GM21528 (cell line): ENCODE measurements around the gene ZNF775.
A peak's percentile ranks its signal among the peaks of the same experiment; 100 is the strongest.

ENCODE experiments used
- ATAC-seq: cut with Tn5 transposase; IDR thresholded peaks from one replicate; pipeline ENCODE4 v1.9.1; 2021; ENCODE audit warnings: mild to moderate bottlenecking, moderate library complexity; ENCODE audit not compliant: unreplicated experiment, low FRiP score

Gene ZNF775

DNA sequence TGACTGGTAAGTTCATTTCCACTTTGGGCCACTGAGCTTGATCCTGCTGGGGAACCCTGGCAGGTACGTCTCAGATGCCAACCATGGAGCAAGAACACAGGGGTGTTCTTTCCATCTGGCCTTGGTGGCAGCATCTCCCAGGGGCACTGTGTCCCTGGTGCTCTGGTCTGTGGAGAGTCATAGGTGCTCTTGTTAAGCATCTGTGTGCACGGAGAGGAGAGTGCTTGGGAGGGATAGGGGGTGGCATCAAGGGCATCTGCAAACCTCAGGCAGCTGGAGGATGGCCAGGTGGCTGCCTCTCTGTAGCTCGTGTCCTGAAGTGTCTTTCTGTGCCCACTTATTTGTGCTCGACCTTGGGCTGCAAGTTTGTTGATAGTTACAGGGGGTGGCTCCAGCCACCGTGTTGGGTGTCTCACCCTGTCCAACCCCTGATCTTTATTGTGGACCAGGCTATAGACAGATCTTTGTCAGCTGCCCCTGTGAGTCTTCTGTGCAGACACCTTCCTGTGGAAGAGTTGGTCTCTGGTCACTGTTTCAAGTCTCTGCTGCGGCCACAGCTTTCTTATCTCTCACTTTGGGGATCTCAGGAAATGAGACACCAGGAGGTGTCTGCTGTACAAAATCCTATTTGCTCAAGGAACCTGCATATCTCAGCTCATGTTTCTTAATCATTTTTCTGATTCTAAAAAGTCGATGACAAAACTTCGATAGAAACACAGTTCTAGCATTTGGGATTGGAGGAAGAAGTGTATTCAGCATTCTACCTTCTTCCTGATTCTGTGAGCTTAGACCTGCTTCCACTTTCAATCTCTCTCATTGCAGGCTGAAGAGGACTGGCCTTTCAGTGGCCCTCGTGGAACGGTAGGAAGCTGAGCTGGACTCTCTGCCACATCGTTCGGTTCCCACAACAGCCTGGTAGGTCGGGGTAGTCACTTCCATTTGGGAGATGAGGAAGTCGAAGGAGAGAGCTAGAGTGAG is 54.1 kb downstream of the ZNF775 start:
- no peak for ATAC-seq

- ATAC-seq = no peak
These were observed 55.1 kb downstream of the ZNF775 start for GRCh38 chr7:150434240-150434639.

DNA sequence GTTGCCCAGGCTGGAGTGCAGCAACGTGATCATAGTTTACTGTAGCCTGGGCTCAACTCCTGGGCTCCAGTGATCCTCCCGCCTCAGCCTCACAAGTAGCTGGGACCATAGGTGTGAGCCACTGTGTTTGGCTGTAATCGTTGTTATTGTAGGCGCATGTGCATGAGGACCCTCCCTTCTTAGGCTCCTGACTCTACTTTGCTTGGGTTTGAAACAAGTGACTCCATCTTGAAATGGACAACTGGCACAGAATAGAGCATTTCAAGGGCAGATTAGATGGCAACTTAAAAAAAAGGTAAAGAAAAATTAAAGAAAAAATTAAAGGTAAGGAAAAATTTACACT is 55.9 kb downstream of the ZNF775 start:
- ATAC-seq = no peak

DNA sequence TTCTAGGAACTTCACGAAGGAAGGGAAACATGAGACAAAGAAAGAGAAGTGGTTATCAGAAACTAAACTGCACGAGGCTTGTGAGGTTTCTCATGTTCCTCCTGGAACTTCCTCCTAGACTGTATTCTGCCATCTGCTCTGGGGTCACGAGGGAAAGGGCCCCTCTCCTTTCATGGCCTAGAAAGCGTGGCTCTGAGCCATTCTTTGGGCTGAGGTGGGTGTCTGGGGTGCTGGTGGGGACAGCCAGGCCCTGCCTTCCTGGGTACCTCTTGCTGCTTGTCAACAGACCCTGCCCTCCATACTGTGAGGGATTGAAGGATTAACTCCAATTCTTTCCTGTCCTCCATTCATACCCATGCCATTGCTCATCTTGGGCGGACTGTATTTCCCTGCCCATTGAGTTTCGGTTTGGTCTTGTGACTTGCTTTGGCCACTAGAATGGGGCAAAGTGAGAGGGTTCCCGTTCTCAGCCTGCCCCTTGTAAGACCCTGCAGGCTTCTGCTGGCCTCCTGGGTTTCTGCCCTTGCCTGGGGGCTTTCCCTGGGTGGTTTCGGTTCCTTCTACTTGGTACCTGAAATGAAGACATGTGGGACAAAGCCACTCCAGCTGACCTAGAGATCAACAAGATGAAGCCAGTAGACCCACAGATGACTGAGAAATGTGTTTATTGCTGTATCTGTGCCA is 56.4 kb downstream of the ZNF775 start:
- peak; percentile 93 for ATAC-seq

GRCh38 chr7:150439967-150440366 is 60.8 kb downstream of the ZNF775 start:
- ATAC-seq = no peak

GRCh38 chr7:150441524-150441923 is 62.4 kb downstream of the ZNF775 start:
- no peak for ATAC-seq

DNA sequence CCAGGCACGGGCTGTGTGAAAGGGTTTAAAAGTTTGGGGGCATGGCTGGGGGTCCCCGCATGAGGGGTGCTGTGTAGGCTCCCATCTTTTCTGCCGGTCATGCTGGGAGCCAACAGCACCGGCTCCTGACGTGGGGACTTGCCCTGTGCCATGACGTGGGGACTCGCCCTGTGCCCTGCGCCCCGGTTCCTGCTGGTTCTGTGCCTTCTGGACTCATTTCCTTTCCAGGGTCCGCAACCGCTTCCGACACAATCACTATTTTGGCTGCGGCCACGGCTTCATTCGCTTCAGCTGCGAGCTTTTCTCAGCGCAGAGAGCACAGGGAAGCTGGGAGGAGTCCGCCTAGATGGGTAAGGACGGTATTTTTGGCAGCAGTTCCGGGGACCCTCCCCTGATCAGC is 63.7 kb downstream of the ZNF775 start:
- ATAC-seq = no peak

DNA sequence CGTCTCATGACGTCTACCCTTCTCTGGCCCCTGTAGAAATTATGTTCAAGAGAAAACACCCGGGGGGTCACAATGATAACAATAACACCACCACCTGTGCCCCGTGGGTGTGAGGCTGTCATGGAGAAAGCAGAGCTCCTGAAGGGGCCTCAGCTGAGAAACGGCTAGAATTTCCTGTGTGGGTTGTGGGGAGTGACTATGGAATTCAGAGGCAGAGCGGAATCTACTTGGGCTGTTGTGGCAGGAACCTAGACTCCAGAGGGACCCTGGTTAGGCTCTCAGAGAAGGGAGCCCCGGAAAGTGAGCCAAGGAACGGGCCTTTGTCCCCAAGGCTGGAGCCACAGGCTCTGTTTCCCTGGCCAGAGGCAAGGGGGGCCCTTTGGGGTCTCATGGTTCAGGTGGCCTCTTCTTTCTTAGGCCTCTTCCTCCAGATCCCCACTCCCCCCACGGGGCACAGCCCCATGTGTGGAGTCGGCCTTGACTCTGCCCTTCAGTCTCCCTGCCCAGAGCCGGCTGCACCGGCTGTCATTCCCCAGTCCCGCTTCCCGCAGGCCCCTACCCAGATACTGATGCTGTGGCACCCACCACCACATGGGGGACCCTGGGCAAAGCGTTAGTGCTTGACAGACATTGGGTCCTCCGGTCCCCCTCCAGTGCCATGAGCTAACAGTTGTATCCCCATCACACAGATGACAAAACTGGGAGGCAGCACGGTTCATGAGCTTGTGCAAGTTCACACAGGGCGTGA is 64.8 kb downstream of the ZNF775 start:
- no peak for ATAC-seq

DNA sequence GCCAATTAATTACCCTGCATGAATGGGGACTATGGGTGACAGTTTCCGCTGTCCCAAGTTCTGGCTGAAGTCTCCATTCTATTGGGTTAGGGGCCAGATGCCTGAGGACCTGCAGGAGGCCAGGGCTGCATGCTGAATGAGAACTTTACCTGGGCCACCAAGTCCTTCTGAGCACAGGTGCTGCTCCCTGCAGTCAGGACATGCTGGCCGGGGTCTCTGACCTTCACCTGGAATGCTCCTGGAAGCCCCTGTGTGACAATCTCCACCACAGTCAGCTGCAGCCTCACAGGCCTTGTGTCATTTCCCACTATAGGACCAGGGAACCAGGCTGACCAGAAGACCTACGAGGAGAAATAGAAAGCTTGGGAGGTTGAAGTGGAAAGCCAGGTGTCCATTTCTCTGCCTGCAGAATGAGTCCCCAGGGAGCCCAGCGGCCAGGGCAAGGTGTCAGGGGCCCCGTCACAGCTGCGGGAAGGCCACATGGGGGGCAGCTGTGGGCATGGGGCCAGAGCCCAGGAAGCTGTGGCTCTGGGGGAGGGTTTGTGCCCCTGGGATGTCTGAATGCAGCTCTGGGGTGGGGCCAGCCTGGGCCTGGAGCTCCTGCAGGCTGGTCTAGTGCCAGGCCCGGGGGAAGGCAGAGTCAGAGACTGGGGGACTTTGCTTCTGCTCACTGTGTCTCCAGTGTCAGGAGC is 65.7 kb downstream of the ZNF775 start:
- no peak for ATAC-seq

DNA sequence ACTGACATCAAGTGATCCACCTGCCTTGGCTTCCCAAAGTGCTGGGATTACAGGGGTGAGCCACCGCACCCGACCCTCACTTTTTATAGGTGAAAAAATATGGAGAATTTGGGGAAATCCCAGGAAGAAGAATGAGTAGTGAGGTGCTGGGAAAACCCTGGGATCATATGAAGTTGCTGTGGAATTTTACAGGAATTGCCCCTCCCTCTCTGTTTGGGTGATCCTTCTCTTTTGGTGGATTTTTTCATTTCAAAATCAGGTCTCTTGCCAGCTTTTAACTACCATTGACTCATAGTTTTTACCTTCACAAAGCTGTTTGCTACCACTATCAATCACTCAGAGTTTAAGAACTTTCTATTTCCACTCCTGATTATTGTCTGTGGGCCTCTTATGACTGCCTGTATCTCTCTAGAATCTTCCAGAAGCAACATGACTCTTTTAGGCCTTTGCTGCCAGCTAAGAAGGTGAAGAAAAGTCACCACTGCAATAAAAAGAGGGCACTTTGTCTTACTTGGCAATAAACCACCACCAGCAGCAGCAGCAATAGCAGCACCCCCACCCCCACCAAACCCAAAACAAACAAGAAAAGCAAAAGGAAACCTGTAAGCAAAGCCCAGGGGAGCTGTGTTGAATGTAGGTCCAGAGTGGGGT is 67.3 kb downstream of the ZNF775 start:
- ATAC-seq = no peak
